Embryonic facial prominence (tissue), 1 donor: ENCODE results near the gene OTUD3.
"Not testable (repeated sequence)": the region's sequence is repeated elsewhere in the genome, so short reads cannot be mapped to it uniquely, and the experiment has no call there.

ENCODE experiments used
- DNase-seq: peaks from one replicate; pipeline ENCODE4 v3.0.0-alpha.2; 2016; ENCODE audit errors: extremely low spot score

The OTUD3 gene

DNA sequence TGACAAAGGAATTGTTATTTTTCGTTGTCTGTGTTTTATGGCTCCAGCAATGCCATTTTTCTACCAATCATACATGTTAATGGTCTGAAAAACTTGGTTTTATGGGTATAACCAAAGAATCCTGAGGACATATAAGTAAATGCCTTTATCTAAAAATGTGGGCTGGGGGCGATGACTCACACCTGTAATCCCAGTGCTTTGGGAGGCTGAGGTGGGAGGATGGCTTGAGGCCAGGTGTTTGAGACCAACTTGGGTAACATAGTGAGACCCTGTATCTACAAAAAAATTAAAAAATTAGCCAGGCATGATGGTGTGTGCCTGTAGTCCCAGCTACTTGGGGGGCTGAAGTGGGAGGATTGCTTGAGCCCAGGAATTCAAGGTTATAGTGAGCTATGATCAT, 12.7 kb upstream of the OTUD3 start:
- not testable (repeated sequence) for DNase-seq

DNA sequence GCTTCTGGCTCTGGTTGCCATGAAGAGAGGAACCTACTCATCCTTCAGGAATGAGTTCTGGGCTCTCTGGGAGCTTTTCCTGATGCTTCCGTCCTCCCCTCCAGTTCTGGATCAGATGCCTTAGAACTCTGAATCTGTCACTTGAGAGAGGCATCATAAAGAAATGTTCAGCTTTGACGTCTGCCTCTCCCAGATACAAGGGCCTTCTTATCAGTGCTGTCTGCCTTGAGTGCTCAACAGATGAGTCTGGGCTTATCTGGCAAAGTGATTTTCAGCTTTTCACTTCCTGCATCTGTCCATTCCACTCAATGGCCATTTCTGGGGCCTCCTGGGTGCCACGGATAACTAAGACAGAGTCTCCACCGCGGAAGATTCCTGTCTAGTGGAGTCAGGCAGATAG, 12.3 kb upstream of the OTUD3 start:
- no peak for DNase-seq

DNA sequence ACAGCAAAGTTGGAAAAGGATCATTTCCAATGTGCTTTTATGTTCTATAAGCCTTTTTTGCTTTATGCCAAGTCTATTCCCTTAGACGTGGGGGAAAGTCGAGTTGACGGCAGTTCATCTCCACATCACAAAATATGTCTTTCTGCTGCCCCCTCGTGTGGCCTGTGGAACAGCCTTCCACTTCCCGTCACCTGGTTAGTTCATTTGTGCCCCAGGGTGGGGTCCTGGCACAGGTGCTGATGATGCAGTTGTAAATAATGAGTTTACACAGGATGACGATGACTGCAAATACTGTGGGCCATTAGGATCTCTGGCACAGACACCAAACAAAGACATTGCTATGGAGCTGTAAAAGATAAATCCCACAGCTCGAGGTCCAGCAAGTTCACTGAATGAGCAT, 10.0 kb upstream of the OTUD3 start:
- no peak for DNase-seq

DNA sequence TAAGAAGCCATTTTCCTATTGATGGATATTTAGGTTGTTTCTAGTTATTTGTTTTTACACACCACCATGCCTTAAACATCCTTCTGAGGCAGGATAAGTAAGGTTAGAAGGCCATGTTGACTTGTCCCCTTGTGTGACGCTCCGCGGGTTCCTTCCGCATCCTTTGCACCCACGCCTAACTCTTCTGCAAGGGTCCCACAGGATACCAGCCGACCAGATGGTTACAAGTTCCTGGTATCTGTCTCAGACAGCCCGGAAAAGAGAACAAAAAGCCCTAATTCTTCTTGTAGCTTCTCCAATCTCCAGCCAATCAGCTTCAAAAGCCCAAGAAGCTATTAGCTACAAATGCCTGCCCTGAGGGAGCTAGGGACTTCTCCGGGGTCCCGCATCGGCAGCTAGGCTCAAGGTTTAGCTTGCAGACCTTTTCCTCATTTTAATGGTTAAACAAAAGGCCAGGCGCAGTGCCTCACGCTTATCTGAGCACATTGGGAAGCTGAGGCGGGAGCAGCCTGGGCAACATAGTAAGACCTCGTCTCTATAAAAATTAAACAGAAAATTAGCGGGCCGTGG, 4.9 kb upstream of the OTUD3 start:
- DNase-seq, result no peak

DNA sequence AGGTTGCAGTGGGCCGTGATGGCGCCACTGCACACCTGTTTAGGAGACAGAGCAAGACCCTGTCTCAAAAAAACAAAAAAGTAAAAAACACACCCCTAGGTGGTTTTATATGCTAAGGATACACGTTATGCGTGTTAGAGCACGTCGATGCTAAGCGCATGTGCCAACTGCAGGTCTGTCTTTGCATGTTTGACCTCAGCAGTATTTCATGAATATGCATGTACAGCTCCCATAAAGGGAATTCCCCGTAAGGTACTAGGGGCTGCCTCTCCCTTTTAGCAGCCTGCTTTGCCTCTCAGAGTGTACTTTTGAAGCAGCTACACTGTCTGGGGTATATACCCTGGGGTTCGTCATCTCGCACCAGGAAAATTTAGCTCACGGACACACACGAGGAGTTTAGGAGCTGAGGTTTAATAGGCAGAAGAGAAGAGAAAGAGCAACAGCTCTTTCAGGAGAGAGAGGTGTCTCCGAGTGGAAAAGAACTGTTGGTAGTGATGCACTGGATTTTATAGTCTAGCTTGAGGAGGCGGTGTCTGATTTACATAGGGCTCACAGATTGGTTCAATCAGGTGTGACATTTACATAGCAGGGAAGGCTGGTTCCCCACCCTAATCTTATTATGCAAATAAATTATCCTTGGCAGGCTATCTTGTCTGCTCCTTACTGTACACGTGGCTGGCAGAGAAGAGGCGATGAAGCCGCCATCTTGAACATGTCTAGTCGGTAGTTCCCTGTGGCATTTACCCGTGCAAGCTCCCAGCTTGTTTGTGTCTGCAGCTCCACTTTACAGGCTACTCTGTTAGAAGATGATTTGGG, 4.2 kb upstream of the OTUD3 start:
- no peak for DNase-seq

DNA sequence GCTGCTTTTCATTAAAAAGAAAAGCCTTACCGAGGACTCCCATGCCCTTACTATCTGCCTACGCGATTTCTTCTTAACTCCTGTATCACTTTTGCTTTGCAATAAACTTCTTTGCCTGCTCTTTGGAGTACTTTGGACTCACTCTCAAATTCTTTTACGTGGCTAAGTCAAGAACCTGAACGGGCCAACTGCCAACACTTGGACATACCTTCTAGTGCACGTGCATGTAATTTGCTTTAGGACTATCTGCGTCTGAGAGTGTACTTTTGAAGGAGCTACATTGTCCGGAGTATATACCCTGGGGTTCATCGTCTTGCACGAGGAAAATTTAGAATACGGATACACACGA, 3.6 kb upstream of the OTUD3 start:
- no peak for DNase-seq

DNA sequence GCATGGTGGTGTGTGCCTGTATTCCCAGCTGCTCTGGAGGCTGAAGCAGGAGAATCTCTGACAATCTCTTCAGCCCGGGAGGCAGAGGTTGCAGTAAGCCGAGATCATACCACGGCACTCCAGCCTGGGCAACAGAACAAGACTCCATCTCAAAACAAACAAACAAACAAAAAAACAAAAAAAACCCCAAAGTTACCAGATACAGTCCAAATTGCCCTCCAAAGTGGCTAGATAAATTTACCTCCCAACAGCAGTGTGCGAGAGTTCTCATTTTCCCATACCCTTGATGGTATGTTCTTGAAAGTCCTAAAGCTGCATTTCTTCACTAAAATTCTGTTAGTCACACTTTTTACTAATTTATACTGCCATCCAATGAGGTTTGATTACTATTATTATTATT, 3.0 kb upstream of the OTUD3 start:
- DNase-seq, result no peak

DNA sequence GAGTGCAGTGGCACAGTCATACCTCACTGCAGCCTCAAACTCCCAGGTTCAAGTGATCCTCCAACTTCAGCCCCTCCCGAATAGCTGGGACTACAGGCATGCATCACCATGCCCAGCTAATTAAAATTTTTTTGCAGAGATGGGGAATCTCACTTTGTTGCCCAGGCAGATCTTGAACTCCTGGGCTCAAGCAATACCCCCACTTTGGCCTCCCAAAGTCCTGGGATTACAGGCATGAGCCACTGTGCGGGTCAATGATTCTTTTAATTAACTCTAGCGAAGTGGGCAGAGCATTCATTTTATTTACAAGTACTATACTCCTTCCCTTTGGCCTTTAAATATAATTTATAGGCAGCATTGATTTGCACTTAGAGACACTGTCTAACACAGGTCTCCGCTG, 2.5 kb upstream of the OTUD3 start:
- no peak for DNase-seq

DNA sequence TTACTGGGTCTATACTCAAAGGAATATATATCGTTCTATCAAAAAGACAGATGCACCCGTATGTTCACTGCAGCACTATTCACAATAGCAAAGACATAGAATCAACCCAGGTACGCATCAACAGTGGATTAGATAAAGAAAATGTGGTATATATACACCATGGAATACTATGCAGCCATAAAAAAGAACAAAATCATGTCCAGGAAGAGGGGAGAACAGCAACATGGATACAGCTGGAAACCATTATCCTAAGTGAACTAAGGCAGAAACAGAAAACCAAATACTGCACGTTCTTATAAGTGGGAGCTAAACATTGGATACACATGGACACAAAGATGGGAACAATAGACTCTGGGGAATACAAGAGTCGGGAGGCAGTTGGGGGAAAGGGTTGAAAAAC, 1.4 kb upstream of the OTUD3 start:
- not testable (repeated sequence) for DNase-seq

DNA sequence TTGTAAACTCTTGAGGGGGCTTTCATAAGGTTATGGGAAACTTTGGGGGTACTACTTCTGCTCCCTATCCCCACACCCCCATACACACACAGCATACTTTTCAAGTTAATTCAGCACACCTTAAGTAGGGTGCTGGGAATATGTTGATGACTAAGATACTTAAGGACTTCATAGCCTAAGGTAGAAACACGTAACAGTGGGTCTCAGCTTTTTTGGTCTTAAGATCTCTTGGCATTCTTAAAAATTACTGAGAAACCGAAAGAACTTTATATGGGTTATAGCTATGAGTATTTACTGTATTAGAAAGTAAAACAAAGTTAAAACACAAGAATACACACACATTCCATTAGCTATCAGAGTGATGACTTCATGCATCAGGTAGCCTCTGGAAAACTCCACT, 2.1 kb downstream of the OTUD3 start:
- DNase-seq, result no peak

DNA sequence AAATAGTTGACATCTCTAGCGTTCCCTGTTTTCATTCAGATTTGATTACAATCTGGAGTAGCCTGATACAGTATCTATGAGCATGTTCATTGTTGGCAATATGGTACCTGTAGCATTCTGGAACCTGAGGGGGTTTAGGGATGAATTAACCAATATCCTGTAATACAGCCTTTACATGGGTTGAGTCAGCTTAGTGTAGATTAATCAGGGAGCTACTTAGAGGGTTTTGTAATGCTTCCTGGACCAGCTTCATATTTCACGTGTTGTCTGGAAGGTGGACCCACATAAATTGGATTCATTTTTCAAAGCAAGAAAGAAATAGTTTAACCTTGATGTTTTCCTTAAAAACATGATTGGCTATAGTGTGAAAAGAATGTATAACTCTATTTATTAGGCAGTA, 3.6 kb downstream of the OTUD3 start:
- DNase-seq, result no peak

DNA sequence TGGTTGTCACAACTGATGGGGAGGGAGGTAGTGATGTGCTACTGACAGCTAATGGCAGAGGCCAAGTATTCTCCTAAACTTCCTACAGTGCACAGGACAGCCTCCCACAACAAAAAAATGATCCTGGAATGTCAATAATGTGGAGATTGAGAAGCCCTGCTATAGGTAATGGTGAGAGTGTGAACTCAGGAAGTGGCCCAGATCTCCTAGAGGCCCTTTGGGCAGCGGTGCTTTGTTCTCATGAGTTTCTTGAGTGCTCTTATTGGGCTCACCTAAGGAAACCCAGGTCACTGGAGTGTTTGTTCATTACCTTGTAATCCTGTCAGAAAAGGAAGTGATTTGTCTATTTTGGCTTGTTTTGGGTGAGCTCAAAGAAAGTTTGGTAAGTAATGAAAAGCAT, 5.9 kb downstream of the OTUD3 start:
- DNase-seq, result no peak

DNA sequence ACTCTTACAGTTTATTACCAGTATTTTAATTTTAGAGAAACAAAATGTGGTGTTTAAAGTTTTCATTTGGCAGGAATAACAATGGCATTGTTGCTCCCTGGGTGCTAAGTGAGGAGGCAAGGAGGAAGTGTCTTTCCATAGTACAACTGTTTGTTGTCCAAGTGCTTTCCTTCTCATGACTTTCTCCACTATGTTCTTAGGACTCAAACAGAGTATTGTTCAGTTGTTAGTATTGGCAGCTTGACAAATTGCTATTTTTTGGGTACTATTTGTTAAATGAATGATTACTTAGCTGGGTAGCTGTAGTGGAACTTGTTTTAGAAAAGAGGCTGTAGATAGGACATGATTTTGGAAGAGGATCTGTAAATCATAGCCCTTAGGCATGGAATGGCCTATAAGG, 7.5 kb downstream of the OTUD3 start:
- no peak for DNase-seq

DNA sequence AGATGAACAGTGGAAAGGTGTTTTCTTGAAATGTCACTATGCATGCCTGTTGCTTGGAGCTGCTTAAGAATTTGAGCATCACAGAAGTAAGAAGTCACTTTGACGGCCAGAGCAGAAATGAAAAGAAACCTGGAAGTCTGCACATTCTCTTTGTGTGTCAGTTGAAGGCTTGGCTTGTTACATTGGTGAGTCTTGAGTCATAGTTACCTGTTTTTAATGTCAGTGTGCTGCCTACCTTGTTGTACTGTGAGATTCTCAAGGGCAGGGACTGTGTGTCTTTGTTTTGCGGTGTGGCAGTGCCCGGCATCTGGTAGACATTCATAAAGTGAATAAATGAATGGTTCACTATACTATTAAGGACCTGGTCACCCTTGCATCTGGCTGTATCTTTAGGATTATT, 9.9 kb downstream of the OTUD3 start:
- DNase-seq, result no peak

DNA sequence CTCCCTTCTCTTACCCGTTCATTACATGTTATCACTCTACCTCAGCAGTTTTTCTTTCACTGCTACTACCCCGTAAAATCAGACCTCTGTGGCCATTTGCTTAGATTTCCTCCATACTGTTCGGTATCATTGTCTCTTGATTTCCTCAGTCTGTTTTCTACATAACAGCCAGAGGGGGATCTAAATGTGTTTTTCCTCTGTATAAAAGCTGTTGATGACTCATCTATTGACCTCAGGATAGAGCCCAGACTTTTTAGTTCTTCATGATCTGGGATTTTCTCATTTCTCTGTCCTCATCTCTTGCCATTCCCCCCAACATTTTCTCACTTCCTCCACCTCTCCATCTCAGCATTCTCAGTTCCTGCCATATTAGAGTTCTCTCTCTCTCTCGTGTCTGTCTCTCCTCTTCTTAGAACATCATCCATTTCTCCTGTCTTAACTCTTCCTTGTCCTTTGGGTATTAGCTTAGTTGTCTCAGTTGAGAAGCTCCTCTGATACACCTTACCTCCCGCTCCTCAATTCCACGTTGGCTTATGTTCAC, 10.5 kb downstream of the OTUD3 start:
- no peak for DNase-seq

DNA sequence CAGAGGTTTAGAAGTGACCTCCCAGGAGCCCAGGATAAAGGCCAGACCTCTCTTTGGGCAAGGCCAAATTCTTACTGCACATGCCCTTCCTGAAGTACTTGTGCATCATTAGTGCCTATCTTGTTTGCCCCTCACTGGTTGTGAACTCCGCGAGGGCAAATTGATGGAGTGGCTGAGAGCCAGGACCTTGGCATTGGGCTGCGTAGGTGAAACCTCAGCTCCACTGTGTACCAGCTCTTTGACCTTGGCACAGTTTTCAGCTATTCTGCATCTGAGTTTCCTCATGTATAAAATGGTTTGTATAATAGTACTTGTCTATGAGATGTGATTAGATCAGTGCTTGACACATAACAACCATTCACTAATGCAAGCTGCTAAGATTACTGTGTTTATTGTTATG, 11.5 kb downstream of the OTUD3 start:
- DNase-seq, result no peak

DNA sequence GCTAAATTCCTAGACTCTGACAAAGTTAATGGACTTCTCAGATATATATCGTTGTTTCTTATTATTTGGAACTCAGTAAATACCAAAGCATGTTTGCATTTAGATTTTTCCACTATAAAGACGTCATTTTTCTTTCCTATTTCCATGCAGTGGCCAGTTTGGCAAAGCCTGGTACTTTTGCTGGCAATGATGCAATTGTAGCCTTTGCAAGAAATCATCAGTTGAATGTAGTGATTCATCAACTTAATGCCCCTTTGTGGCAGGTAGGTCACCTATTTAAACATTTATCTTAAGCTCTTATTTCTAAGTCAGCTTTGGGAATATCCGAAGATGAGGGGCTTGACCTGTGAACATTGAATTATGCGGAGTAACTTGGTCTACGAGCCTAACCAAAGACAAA, 12.0 kb downstream of the OTUD3 start:
- no peak for DNase-seq

DNA sequence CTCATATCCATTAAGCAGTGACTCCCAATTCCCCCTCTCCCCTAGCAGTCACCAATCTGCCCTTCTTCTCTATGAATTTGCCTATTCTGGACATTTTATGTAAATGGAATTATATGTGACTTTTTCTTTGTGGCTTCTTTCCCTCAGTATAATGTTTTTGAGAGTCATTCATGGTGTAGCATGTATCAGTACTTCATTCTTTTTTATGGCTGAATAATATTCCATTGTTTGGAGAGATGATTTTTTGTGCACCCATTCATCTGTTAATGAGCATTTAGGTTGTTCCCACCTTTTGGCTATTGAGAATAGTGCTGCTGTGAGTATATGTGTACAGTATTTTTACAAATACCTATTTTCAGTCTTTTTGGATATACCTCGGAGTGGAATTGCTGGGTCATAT, 19.5 kb downstream of the OTUD3 start:
- no peak for DNase-seq

DNA sequence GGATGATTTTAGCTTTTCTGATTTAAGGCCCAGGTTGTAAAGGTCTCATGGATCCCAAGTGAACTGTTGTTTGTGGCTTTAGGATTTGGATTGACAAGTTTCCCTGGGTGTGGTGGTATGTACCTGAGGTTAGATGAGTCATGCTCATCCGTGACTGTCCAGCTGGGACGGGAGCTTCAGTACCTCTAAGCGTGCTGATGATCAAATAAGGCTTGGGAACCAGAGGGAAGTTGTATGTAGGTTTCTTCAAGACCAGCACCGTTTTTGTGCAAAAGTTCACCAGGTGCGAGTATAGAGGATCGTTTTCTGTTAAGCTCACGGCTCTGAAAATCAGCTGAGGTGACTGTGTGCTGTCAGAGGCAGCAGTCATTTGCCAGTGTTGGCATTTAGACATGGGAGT, 21.4 kb downstream of the OTUD3 start:
- no peak for DNase-seq

DNA sequence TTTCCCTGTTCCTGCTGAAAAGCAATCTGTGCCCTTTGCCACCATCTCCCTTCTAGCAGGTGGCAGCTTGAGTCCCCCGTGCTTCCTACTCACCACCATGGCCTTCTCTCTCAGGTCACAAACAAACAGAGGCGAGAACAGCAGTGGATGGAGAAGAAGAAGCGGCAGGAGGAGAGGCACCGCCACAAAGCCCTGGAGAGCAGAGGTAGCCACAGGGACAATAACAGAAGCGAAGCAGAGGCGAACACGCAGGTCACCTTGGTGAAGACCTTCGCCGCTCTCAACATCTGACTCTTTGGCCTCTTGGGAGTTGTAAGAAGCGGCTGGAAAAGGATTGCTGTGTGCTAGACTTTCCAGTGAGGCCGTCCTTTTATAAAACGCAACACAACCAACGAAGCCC, 25.3 kb downstream of the OTUD3 start:
- no peak for DNase-seq

DNA sequence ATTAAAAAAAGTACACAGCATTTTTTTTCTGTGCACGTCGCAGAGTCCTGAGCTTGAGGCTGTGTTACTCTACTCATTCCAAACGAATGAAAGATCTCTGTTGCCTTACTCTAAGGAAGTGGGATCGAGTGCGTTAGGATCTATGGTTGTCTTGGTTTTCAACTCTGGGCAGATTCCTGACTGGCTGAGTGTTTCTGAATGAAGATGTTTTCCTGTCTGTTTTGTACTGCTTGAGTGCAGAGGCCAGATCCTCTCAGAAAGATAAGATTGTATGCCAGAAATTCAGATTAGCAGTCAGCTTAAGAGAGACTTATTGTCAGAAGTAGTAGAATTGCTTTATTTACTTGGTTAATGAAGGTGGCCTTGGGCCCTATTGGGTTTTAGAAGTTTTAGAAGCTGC, 27.2 kb downstream of the OTUD3 start:
- DNase-seq, result no peak

DNA sequence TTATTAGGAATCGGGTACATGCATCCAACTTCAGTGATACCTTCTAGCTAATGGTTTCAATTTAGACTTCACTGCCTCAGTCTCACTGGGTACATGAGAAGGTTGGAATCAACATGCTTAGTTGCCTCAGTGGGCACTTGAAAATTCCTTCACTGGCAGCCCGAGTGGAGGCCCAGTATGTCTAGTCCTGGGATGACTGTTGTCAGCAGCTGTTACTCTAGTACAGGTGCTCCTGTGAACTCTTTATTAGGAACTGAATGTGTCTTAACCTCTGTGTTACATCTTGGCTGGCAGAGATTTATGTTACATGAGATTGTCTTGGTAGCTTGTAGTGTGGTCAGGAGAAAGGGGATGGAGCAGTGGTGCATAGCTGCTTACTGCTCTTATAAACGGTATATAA, 27.8 kb downstream of the OTUD3 start:
- no peak for DNase-seq

DNA sequence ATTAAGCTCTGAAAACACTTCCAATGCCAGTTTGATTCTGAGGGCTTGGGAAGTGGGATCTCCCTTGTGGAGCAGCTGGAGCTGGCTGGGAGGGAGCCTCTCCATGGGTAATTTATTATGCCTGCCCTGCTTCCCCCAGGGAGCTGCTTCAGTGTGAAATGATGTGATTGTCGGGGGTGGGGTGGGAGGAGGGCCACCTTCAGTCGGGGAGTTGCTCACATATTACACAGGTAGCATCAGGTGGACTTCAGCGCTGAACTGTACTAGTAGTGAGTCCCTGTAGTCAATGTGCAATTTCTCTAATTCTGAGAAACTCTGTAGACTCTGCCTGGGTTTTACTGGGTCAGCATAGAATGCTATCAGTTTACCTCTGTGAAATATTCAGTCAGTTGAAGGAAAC, 28.5 kb downstream of the OTUD3 start:
- no peak for DNase-seq

DNA sequence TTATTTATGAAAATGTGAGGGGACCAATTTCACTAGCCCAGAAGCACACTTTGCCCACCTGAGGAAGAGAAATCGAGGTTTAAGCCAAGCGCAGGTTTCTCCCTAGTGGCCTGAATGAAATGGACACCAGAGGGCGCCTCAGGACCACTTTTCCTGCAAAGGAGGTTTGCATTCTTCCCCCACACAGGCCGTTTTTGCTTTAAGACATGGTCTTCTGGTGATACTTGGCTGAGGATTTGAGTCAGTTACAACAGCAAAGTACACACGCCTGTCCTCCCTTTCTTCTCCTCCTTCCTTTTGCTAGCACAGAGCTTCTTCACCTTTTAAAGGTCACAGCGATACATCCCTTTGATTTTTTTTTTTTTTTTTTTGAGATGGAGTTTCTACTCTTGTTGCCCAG, 35.9 kb downstream of the OTUD3 start:
- peak; percentile 47 for DNase-seq
